Measurements from ENCODE around the gene VMAC.

VMAC gene

GRCh38 chr19:5956728-5957127 lies 52.1 kb downstream of the VMAC start:
- no peak overlapping the region for H3K9ac ChIP-seq
- H2AFZ ChIP-seq (ENCODE audit: low read depth) = no peak overlapping the region
- TF ChIP-seq CTCF (conservative IDR thresholded peaks at IDR 0.05; ENCODE audit: low read depth, low read length) = no peak
- H3K36me3 ChIP-seq (ENCODE audit: insufficient read depth) = no peaks in the 10 kb centered on the region
- no peak overlapping the region for H3K4me2 ChIP-seq
- no peak overlapping the region for H3K27ac ChIP-seq
- no peaks in the 10 kb centered on the region for H3K27me3 ChIP-seq (ENCODE audit: insufficient read depth, low read depth)
- H3K4me1 ChIP-seq (ENCODE audit: low read depth, poor library complexity, severe bottlenecking) = peaks cover 43% of the 10 kb centered on the region
- H3K79me2 ChIP-seq (ENCODE audit: insufficient read depth, low read depth) = peaks cover 93% of the 10 kb centered on the region
- peaks cover 8% of the 10 kb centered on the region; the same call in 1 of the 2 replicates for H4K20me1 ChIP-seq (ENCODE audit: insufficient read depth)
- H3K4me3 ChIP-seq (IDR thresholded peaks at IDR 0.05; ENCODE audit: insufficient read depth, low read depth, low read length) = no peak overlapping the region

GRCh38 chr19:5957170-5957569 lies 52.5 kb downstream of the VMAC start:
- no peaks in the 10 kb centered on the region for H3K36me3 ChIP-seq (ENCODE audit: insufficient read depth)
- no peak overlapping the region for H2AFZ ChIP-seq (ENCODE audit: low read depth)
- H3K27ac ChIP-seq = no peak overlapping the region
- no peak overlapping the region for H3K9ac ChIP-seq
- peaks cover 93% of the 10 kb centered on the region for H3K79me2 ChIP-seq (ENCODE audit: insufficient read depth, low read depth)
- peaks cover 43% of the 10 kb centered on the region for H3K4me1 ChIP-seq (ENCODE audit: low read depth, poor library complexity, severe bottlenecking)
- H4K20me1 ChIP-seq (ENCODE audit: insufficient read depth) = peaks cover 8% of the 10 kb centered on the region; the same call in 1 of the 2 replicates
- no peak overlapping the region for H3K4me2 ChIP-seq
- no peak overlapping the region for H3K4me3 ChIP-seq (IDR thresholded peaks at IDR 0.05; ENCODE audit: insufficient read depth, low read depth, low read length)
- no peaks in the 10 kb centered on the region for H3K27me3 ChIP-seq (ENCODE audit: insufficient read depth, low read depth)
- no peak for TF ChIP-seq CTCF (conservative IDR thresholded peaks at IDR 0.05; ENCODE audit: low read depth, low read length)

GRCh38 chr19:5958074-5958850 lies 53.6 kb downstream of the VMAC start:
- H2AFZ ChIP-seq (ENCODE audit: low read depth) = no peak overlapping the region
- no peak overlapping the region for H3K27ac ChIP-seq
- no peak overlapping the region for H3K4me3 ChIP-seq (IDR thresholded peaks at IDR 0.05; ENCODE audit: insufficient read depth, low read depth, low read length)
- H3K9ac ChIP-seq = no peak overlapping the region
- no peak overlapping the region for H3K4me2 ChIP-seq
- H3K27me3 ChIP-seq (ENCODE audit: insufficient read depth, low read depth) = no peaks in the 10 kb centered on the region
- H3K4me1 ChIP-seq (ENCODE audit: low read depth, poor library complexity, severe bottlenecking) = peaks cover 37% of the 10 kb centered on the region
- no peak for TF ChIP-seq CTCF (conservative IDR thresholded peaks at IDR 0.05; ENCODE audit: low read depth, low read length)
- peaks cover 93% of the 10 kb centered on the region for H3K79me2 ChIP-seq (ENCODE audit: insufficient read depth, low read depth)
- peaks cover 8% of the 10 kb centered on the region; the same call in 1 of the 2 replicates for H4K20me1 ChIP-seq (ENCODE audit: insufficient read depth)
- no peaks in the 10 kb centered on the region for H3K36me3 ChIP-seq (ENCODE audit: insufficient read depth)

- H3K79me2 ChIP-seq (ENCODE audit: insufficient read depth, low read depth) = peaks cover 93% of the 10 kb centered on the region; the same call in 1 of the 2 replicates
- no peak overlapping the region for H3K4me3 ChIP-seq (IDR thresholded peaks at IDR 0.05; ENCODE audit: insufficient read depth, low read depth, low read length)
- no peaks in the 10 kb centered on the region for H3K27me3 ChIP-seq (ENCODE audit: insufficient read depth, low read depth)
- H4K20me1 ChIP-seq (ENCODE audit: insufficient read depth) = peaks cover 8% of the 10 kb centered on the region; the same call in 1 of the 2 replicates
- H3K36me3 ChIP-seq (ENCODE audit: insufficient read depth) = no peaks in the 10 kb centered on the region
- H2AFZ ChIP-seq (ENCODE audit: low read depth) = no peak overlapping the region
- H3K27ac ChIP-seq = no peak overlapping the region
- peaks cover 32% of the 10 kb centered on the region for H3K4me1 ChIP-seq (ENCODE audit: low read depth, poor library complexity, severe bottlenecking)
- no peak for TF ChIP-seq CTCF (conservative IDR thresholded peaks at IDR 0.05; ENCODE audit: low read depth, low read length)
- no peak overlapping the region for H3K4me2 ChIP-seq
- no peak overlapping the region for H3K9ac ChIP-seq
Measured at GRCh38 chr19:5958851-5959122, 54.1 kb downstream of the VMAC start.
